ENCODE measurements around the gene DCUN1D4.

The DCUN1D4 gene

GRCh38 chr4:51872283-51872997 lies 29.5 kb downstream of the DCUN1D4 start:
- H3K4me3 ChIP-seq (ENCODE audit: low read length) = no peak overlapping the region
- TF ChIP-seq CTCF (conservative IDR thresholded peaks at IDR 0.05; ENCODE audit: low read depth, low read length) = no peak
- no peak for DNase-seq (ENCODE audit: low read depth)

GRCh38 chr4:51874551-51874950 lies 31.6 kb downstream of the DCUN1D4 start:
- DNase-seq (ENCODE audit: low read depth) = no peak
- no peak overlapping the region for H3K4me3 ChIP-seq (ENCODE audit: low read length)
- TF ChIP-seq CTCF (conservative IDR thresholded peaks at IDR 0.05; ENCODE audit: low read depth, low read length) = no peak

GRCh38 chr4:51878431-51878830 lies 35.5 kb downstream of the DCUN1D4 start:
- TF ChIP-seq CTCF (conservative IDR thresholded peaks at IDR 0.05; ENCODE audit: low read depth, low read length) = no peak
- H3K4me3 ChIP-seq (ENCODE audit: low read length) = no peak overlapping the region
- no peak for DNase-seq (ENCODE audit: low read depth)

- H3K4me3 ChIP-seq (ENCODE audit: low read length) = no peak overlapping the region
- no peak for TF ChIP-seq CTCF (conservative IDR thresholded peaks at IDR 0.05; ENCODE audit: low read depth, low read length)
- DNase-seq (ENCODE audit: low read depth) = no peak
Observed at GRCh38 chr4:51880016-51880915, 37.3 kb downstream of the DCUN1D4 start.

GRCh38 chr4:51884055-51884454 lies 41.1 kb downstream of the DCUN1D4 start:
- H3K4me3 ChIP-seq (ENCODE audit: low read length) = no peak overlapping the region
- TF ChIP-seq CTCF (conservative IDR thresholded peaks at IDR 0.05; ENCODE audit: low read depth, low read length) = no peak
- DNase-seq (ENCODE audit: low read depth) = no peak

- no peak overlapping the region for H3K4me3 ChIP-seq (ENCODE audit: low read length)
- DNase-seq (ENCODE audit: low read depth) = no peak
- no peak for TF ChIP-seq CTCF (conservative IDR thresholded peaks at IDR 0.05; ENCODE audit: low read depth, low read length)
Observed at GRCh38 chr4:51884606-51885005, 41.7 kb downstream of the DCUN1D4 start.

Data from retinal pigment epithelial cell (primary cell).